H9 (cell line): ENCODE measurements around the gene EPC2. TPM values are rescaled to one million over a fixed set of nuclear protein-coding genes. Genes with fewer than 3 reads are reported as not detected.

Experiments used
- DNase-seq: peaks from one replicate; pipeline ENCODE4 v3.0.0-alpha.2; 2017
- H2AFZ ChIP-seq: one replicate; pipeline ENCODE4 v1.6.1; 2013; ENCODE audit warnings: mild to moderate bottlenecking, low read length, control low read depth, moderate library complexity
- H2AK5ac ChIP-seq: 2 replicates; pipeline ENCODE4 v1.6.1; 2013; ENCODE audit warnings: low read length, control low read depth, mixed read lengths; ENCODE audit not compliant: insufficient read length
- H2BK120ac ChIP-seq: one replicate; pipeline ENCODE4 v1.6.1; 2013; ENCODE audit warnings: low read depth, mild to moderate bottlenecking, low read length, control low read depth, inconsistent platforms; ENCODE audit not compliant: poor library complexity, severe bottlenecking
- H2BK12ac ChIP-seq: 2 replicates; pipeline ENCODE4 v1.6.1; 2013; ENCODE audit warnings: low read length, control low read depth, mixed read lengths, low read depth; ENCODE audit not compliant: insufficient read length
- H2BK15ac ChIP-seq: 2 replicates; pipeline ENCODE4 v1.6.1; 2013; ENCODE audit warnings: low read depth, low read length, control low read depth
- H2BK20ac ChIP-seq: one replicate; pipeline ENCODE4 v1.6.1; 2013; ENCODE audit warnings: low read depth, mild to moderate bottlenecking, low read length, control low read depth, inconsistent platforms; ENCODE audit not compliant: poor library complexity, severe bottlenecking
- H2BK5ac ChIP-seq: 2 replicates; pipeline ENCODE4 v1.6.1; 2013; ENCODE audit warnings: low read length, control low read depth, mixed read lengths; ENCODE audit not compliant: insufficient read length
- H3K14ac ChIP-seq: 2 replicates; pipeline ENCODE4 v1.6.1; 2013; ENCODE audit warnings: low read length, control low read depth; ENCODE audit not compliant: insufficient read depth
- H3K18ac ChIP-seq: 2 replicates; pipeline ENCODE4 v1.6.1; 2013; ENCODE audit warnings: low read depth, mild to moderate bottlenecking, mixed read lengths, low read length, control low read depth; ENCODE audit not compliant: insufficient read length
- H3K23ac ChIP-seq: 2 replicates; pipeline ENCODE4 v1.6.1; 2013; ENCODE audit warnings: low read length, control low read depth, mixed read lengths, low read depth; ENCODE audit not compliant: insufficient read length
- H3K23me2 ChIP-seq: 2 replicates; pipeline ENCODE4 v1.6.1; 2013; ENCODE audit warnings: low read depth, mild to moderate bottlenecking, mixed read lengths, low read length, control low read depth; ENCODE audit not compliant: insufficient read length, poor library complexity, severe bottlenecking
- H3K27ac ChIP-seq: 2 replicates; pipeline ENCODE4 v1.5.1; 2013; ENCODE audit warnings: low read length, control low read depth, mixed read lengths, low read depth; ENCODE audit not compliant: insufficient read length
- H3K27me3 ChIP-seq: 2 replicates; pipeline ENCODE4 v1.6.1; 2013; ENCODE audit warnings: low read length, control low read depth, inconsistent platforms; ENCODE audit not compliant: insufficient read depth
- H3K4ac ChIP-seq: 2 replicates; pipeline ENCODE4 v1.6.1; 2013; ENCODE audit warnings: low read depth, mild to moderate bottlenecking, control low read depth, inconsistent platforms, low read length, moderate library complexity
- H3K4me1 ChIP-seq: 2 replicates; pipeline ENCODE4 v1.6.1; 2013; ENCODE audit warnings: low read length, control low read depth, inconsistent platforms; ENCODE audit not compliant: insufficient read depth
- H3K4me2 ChIP-seq: 2 replicates; pipeline ENCODE4 v1.6.1; 2013; ENCODE audit warnings: low read length, control low read depth, mixed read lengths; ENCODE audit not compliant: insufficient read length, insufficient read depth
- H3K56ac ChIP-seq: 2 replicates; pipeline ENCODE4 v1.6.1; 2013; ENCODE audit warnings: low read depth, mild to moderate bottlenecking, mixed read lengths, low read length, control low read depth; ENCODE audit not compliant: insufficient read length
- H3K79me1 ChIP-seq: 2 replicates; pipeline ENCODE4 v1.6.1; 2013; ENCODE audit warnings: low read depth, mild to moderate bottlenecking, moderate library complexity, low read length, control low read depth, inconsistent platforms; ENCODE audit not compliant: insufficient read depth, poor library complexity, severe bottlenecking
- H3K79me2 ChIP-seq: 2 replicates; pipeline ENCODE4 v1.6.1; 2013; ENCODE audit warnings: low read length, control low read depth, inconsistent platforms; ENCODE audit not compliant: insufficient read depth
- H3K9ac ChIP-seq: 2 replicates; pipeline ENCODE4 v1.6.1; 2013; ENCODE audit warnings: low read length, control low read depth, mixed read lengths; ENCODE audit not compliant: insufficient read length; ENCODE audit errors: extremely low read depth
- H3K9me3 ChIP-seq: one replicate; pipeline ENCODE4 v1.6.1; 2013; ENCODE audit warnings: low read depth, low read length, inconsistent platforms; ENCODE audit not compliant: control insufficient read depth
- H3T11ph ChIP-seq: one replicate; pipeline ENCODE4 v1.6.1; 2013; ENCODE audit warnings: mild to moderate bottlenecking, low read length, control low read depth, inconsistent platforms
- H4K20me1 ChIP-seq: one replicate; pipeline ENCODE4 v1.6.1; 2013; ENCODE audit not compliant: control insufficient read depth, insufficient read length, insufficient read depth
- H4K5ac ChIP-seq: 2 replicates; pipeline ENCODE4 v1.6.1; 2013; ENCODE audit warnings: low read depth, mild to moderate bottlenecking, mixed read lengths, low read length, control low read depth; ENCODE audit not compliant: insufficient read length
- H4K8ac ChIP-seq: replicated peaks from 2 replicates; pipeline ENCODE4 v1.6.1; 2013; ENCODE audit warnings: low read length, control low read depth, mixed read lengths, low read depth; ENCODE audit not compliant: insufficient read length
- H4K91ac ChIP-seq: 2 replicates; pipeline ENCODE4 v1.6.1; 2013; ENCODE audit warnings: low read depth, mild to moderate bottlenecking, moderate library complexity, mixed read lengths, low read length, control low read depth; ENCODE audit not compliant: insufficient read length
- H3K27ac Mint-ChIP-seq, 3 experiments: 2 replicates in 2 of 3; 3 replicates in 1 of 3; pipeline ENCODE4 v1.8.0; 2020 to 2021; ENCODE audit warnings: mixed read lengths in 3 of 3, mild to moderate bottlenecking in 1 of 3, moderate library complexity in 1 of 3
- H3K27me3 Mint-ChIP-seq: 2 replicates; pipeline ENCODE4 v1.8.0; 2021; ENCODE audit warnings: low read depth, mild to moderate bottlenecking, moderate library complexity, mixed read lengths
- H3K36me3 Mint-ChIP-seq, 3 experiments: 2 replicates in 2 of 3; 3 replicates in 1 of 3; pipeline ENCODE4 v1.8.0; 2020 to 2021; ENCODE audit warnings: low read depth in 3 of 3, mixed read lengths in 3 of 3; ENCODE audit not compliant: insufficient read depth in 1 of 3
- H3K4me1 Mint-ChIP-seq, 2 experiments: 2 replicates each; pipeline ENCODE4 v1.8.0; 2020; ENCODE audit warnings: mixed read lengths in 2 of 2
- H3K4me3 Mint-ChIP-seq, 2 experiments: 2 replicates in 1 of 2; 3 replicates in 1 of 2; pipeline ENCODE4 v1.8.0; 2020 to 2021; ENCODE audit warnings: mild to moderate bottlenecking in 2 of 2, mixed read lengths in 2 of 2, moderate library complexity in 1 of 2
- H3K9me3 Mint-ChIP-seq, 2 experiments: 2 replicates in 1 of 2; 3 replicates in 1 of 2; pipeline ENCODE4 v1.8.0; 2020; ENCODE audit warnings: mild to moderate bottlenecking in 2 of 2, mixed read lengths in 2 of 2, moderate library complexity in 1 of 2
- CTCF ChIP-seq: fragments of 200-600 bp; sonication (generic); conservative IDR thresholded peaks from 3 replicates; pipeline ENCODE4 v1.8.0; 2021; ENCODE audit warnings: antibody characterized with exemption, mild to moderate bottlenecking
- total RNA-seq: library from RNA; stranded (reverse); gene quantifications from 2 replicates; pipeline ENCODE4 v1.2.1, GENCODE V29; 2021

Gene EPC2
- total RNA-seq, 1 experiment from 2014 or later, result 31.3 TPM

GRCh38 chr2:148826791-148827190, 182.2 kb downstream of the EPC2 start:
- Histone ChIP-seq H4K20me1 (no peaks in the 10 kb centered on the region), H3K4ac (no peak overlapping the region), H2BK20ac (no peak overlapping the region), H2BK120ac (no peak overlapping the region), H3K27me3 (no peaks in the 10 kb centered on the region), H3K56ac (no peak overlapping the region), H2BK12ac (no peak overlapping the region), H3T11ph (no peak overlapping the region), H3K23ac (no peak overlapping the region), H3K9me3 (no peaks in the 10 kb centered on the region), H3K79me1 (no peaks in the 10 kb centered on the region), H3K23me2 (no peaks in the 10 kb centered on the region), H3K14ac (no peak overlapping the region), H3K4me2 (no peak overlapping the region), H2BK5ac (no peak overlapping the region), H2AFZ (no peak overlapping the region), H2AK5ac (no peak overlapping the region), H4K91ac (no peak overlapping the region), H4K8ac (no peak overlapping the region), H3K4me1 (peaks cover 2% of the 10 kb centered on the region), H3K27ac (no peak overlapping the region), H3K9ac (no peak overlapping the region), H4K5ac (no peak overlapping the region), H3K79me2 (no peaks in the 10 kb centered on the region), H2BK15ac (no peak overlapping the region), H3K18ac (no peak overlapping the region)
- Mint-ChIP-seq H3K27me3 (peaks cover 6% of the 10 kb centered on the region), H3K4me3 (no peak overlapping the region), H3K27ac (no peak overlapping the region), H3K9me3 (peaks cover 2 to 6% of the 10 kb centered on the region in 2 experiments; a peak in 2 of 5 replicates), H3K36me3 (peaks cover 0 to 6% (median 0%) of the 10 kb centered on the region in 3 experiments; a peak in 2 of 7 replicates), H3K4me1 (peaks cover 6 to 11% of the 10 kb centered on the region in 2 experiments; a peak in 3 of 4 replicates)
- no peak for DNase-seq
- TF ChIP-seq CTCF, result no peak
